Measurements from ENCODE around the gene PPM1N. TPM values are rescaled to one million over a fixed set of nuclear protein-coding genes. Genes with fewer than 3 reads are reported as not detected.

The PPM1N gene
- total RNA-seq, 1 experiment from 2014 or later, result 1.2 TPM

GRCh38 chr19:45469132-45469944 lies 28.9 kb upstream of the PPM1N start:
- Histone ChIP-seq H3K27me3 (replicated peaks; ENCODE audit: control insufficient read depth, insufficient read depth, low read length) (no peaks in the 10 kb centered on the region), H3K4me1 (peaks cover 9% of the 10 kb centered on the region; the same call in 1 of the 2 replicates), H3K4me3 (ENCODE audit: low read depth, low read length) (peak overlapping the region; percentile 74), H3K36me3 (ENCODE audit: control insufficient read depth, insufficient read depth, low read length) (no peaks in the 10 kb centered on the region), H3K9me3 (no peaks in the 10 kb centered on the region)
- CTCF ChIA-PET, result interaction anchor here (0.6 to 6.3 kb wide), 9 partner anchors 9 to 300 kb away, joined by 3 to 116 read pairs (median 4); partner anchors contain the start of genes PPP1R13L and SIX5
- H3K27ac Mint-ChIP-seq (ENCODE audit: unreplicated experiment), result peak overlapping the region; percentile 98
- no peaks in the 10 kb centered on the region for H3K27me3 Mint-ChIP-seq (ENCODE audit: insufficient read depth, unreplicated experiment)
- H3K4me1 Mint-ChIP-seq (ENCODE audit: low read depth, unreplicated experiment), result peaks cover 6% of the 10 kb centered on the region
- intact Hi-C loops (cut with micrococcal nuclease; ENCODE audit: unreplicated experiment), result loop anchor here (1.0 kb wide), 5 partner anchors 9 to 30 kb away; no protein-coding TSS in a partner anchor
- POLR2A ChIA-PET, result interaction anchor here (0.5 to 4.4 kb wide), 15 partner anchors 9 to 302 kb away, joined by 3 to 38 read pairs (median 4); no protein-coding TSS in a partner anchor
- peak in 1 of 2 experiments; percentile 2 for TF ChIP-seq CTCF (IDR thresholded peaks at IDR 0.05; ENCODE audit: insufficient read depth in 1 of 2, low read depth in 1 of 2, low read length in 1 of 2, severe bottlenecking in 1 of 2, unreplicated experiment in 1 of 2)
- DNase-seq, result peak; percentile 93 to 96
- peaks cover 48% of the 10 kb centered on the region for H3K36me3 Mint-ChIP-seq (ENCODE audit: insufficient read depth, unreplicated experiment)
- no TSS peak for BruUV-seq (replicated peaks)
- H3K4me3 Mint-ChIP-seq (ENCODE audit: unreplicated experiment), result peak overlapping the region; percentile 92
- no peaks in the 10 kb centered on the region for H3K9me3 Mint-ChIP-seq (ENCODE audit: unreplicated experiment)

- TF ChIP-seq CTCF (IDR thresholded peaks at IDR 0.05; ENCODE audit: insufficient read depth in 1 of 2, low read depth in 1 of 2, low read length in 1 of 2, severe bottlenecking in 1 of 2, unreplicated experiment in 1 of 2), result no peak
- no peaks in the 10 kb centered on the region for H3K27me3 ChIP-seq (replicated peaks; ENCODE audit: control insufficient read depth, insufficient read depth, low read length)
- H3K36me3 Mint-ChIP-seq (ENCODE audit: insufficient read depth, unreplicated experiment), result peaks cover 48% of the 10 kb centered on the region
- H3K4me3 ChIP-seq (ENCODE audit: low read depth, low read length), result peak overlapping the region; percentile 74
- DNase-seq, result peak in 1 of 2 experiments; percentile 62
- intact Hi-C loops (cut with micrococcal nuclease; ENCODE audit: unreplicated experiment), result loop anchor here (1.0 kb wide), 5 partner anchors 8 to 31 kb away; no protein-coding TSS in a partner anchor
- H3K27ac Mint-ChIP-seq (ENCODE audit: unreplicated experiment), result peak overlapping the region; percentile 98
- H3K4me1 ChIP-seq, result peaks cover 9% of the 10 kb centered on the region; the same call in 1 of the 2 replicates
- ChIA-PET POLR2A (interaction anchor here (0.8 to 4.4 kb wide), 9 partner anchors 8 to 171 kb away, joined by 3 to 38 read pairs (median 6); no protein-coding TSS in a partner anchor), CTCF (interaction anchor here (0.6 to 6.3 kb wide), 10 partner anchors 8 to 299 kb away, joined by 3 to 116 read pairs (median 4); partner anchors contain the start of genes PPP1R13L and SIX5)
- H3K36me3 ChIP-seq (ENCODE audit: control insufficient read depth, insufficient read depth, low read length), result no peaks in the 10 kb centered on the region
- BruUV-seq (replicated peaks), result no TSS peak
- H3K4me3 Mint-ChIP-seq (ENCODE audit: unreplicated experiment), result peak overlapping the region; percentile 92
- peaks cover 6% of the 10 kb centered on the region for H3K4me1 Mint-ChIP-seq (ENCODE audit: low read depth, unreplicated experiment)
- no peaks in the 10 kb centered on the region for H3K9me3 Mint-ChIP-seq (ENCODE audit: unreplicated experiment)
- no peaks in the 10 kb centered on the region for H3K9me3 ChIP-seq
- H3K27me3 Mint-ChIP-seq (ENCODE audit: insufficient read depth, unreplicated experiment), result peaks cover 2% of the 10 kb centered on the region
These were observed 28.1 kb upstream of the PPM1N start for GRCh38 chr19:45469945-45470761.

- H3K4me1 Mint-ChIP-seq (ENCODE audit: low read depth, unreplicated experiment), result peaks cover 6% of the 10 kb centered on the region
- no peak for DNase-seq
- Histone ChIP-seq H3K36me3 (ENCODE audit: control insufficient read depth, insufficient read depth, low read length) (no peaks in the 10 kb centered on the region), H3K4me1 (peaks cover 9% of the 10 kb centered on the region; the same call in 1 of the 2 replicates), H3K9me3 (no peaks in the 10 kb centered on the region), H3K27me3 (replicated peaks; ENCODE audit: control insufficient read depth, insufficient read depth, low read length) (no peaks in the 10 kb centered on the region), H3K4me3 (ENCODE audit: low read depth, low read length) (no peak overlapping the region)
- H3K9me3 Mint-ChIP-seq (ENCODE audit: unreplicated experiment), result no peaks in the 10 kb centered on the region
- H3K27ac Mint-ChIP-seq (ENCODE audit: unreplicated experiment), result no peak overlapping the region
- CTCF ChIA-PET, result interaction anchor here (1.1 kb wide), 1 partner anchor 15 kb away, joined by 3 read pairs; no protein-coding TSS in a partner anchor
- intact Hi-C loops (cut with micrococcal nuclease; ENCODE audit: unreplicated experiment), result no loop called here
- H3K36me3 Mint-ChIP-seq (ENCODE audit: insufficient read depth, unreplicated experiment), result peaks cover 48% of the 10 kb centered on the region
- POLR2A ChIA-PET, result no interaction called here
- H3K4me3 Mint-ChIP-seq (ENCODE audit: unreplicated experiment), result peak overlapping the region; percentile 92
- no TSS peak for BruUV-seq (replicated peaks)
- H3K27me3 Mint-ChIP-seq (ENCODE audit: insufficient read depth, unreplicated experiment), result peaks cover 2% of the 10 kb centered on the region
- TF ChIP-seq CTCF (IDR thresholded peaks at IDR 0.05; ENCODE audit: insufficient read depth in 1 of 2, low read depth in 1 of 2, low read length in 1 of 2, severe bottlenecking in 1 of 2, unreplicated experiment in 1 of 2), result no peak
These were observed 27.5 kb upstream of the PPM1N start for GRCh38 chr19:45470762-45471081.
